SKM-1 treated with dmso at 0.1 percent for 144 hours (cell line): ENCODE data around the gene CCDC57.
"Not testable (repeated sequence)": the region's sequence is repeated elsewhere in the genome, so short reads cannot be mapped to it uniquely, and the experiment has no call there.

ENCODE experiments used
- DNase-seq: peaks from one replicate; lab custom pipeline; 2025; ENCODE audit not compliant: unreplicated experiment; lab: John Stamatoyannopoulos, UW

The CCDC57 gene

DNA sequence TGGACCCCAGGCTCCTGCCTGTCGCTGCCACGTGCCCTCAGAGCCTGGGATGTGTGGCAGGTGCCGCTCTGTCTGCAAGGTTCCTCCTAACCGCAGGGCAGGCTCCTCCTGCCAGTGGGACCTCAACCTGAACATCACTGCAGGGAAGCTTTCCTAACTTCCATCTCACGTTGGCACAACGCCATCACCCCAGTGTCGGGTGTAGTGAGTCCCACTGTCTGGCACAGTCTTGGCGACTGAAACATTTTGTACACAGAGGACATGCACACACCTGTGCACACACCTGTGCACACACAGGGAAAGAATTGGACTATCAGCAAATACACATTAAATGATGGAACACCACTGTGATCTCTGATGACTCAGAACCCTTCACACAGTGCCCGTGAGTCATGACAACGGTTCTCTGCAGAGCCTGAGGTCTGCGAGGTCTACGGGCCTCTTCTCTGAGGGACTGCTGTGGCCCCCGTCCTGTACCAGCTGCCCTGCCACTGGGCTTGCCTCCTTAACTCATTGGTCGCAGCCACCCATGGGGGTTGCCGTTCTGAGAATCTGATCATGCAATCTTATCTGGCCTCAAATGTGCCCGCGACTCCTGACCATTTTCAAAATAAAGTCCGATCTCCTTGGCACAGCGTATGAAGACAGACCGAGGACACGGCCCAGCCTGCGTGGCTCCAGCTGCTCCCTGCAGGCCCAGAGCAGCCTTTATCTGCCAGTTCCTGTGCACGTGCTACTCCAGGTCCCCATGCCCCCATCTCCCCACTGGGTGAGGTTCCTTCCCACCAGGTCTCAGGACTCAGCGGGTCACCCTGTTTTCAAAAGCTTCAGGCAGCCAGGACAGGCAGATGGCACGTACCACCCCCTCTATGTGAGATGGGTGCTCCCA lies 7.6 kb downstream of the CCDC57 start:
- DNase-seq, result no peak

DNA sequence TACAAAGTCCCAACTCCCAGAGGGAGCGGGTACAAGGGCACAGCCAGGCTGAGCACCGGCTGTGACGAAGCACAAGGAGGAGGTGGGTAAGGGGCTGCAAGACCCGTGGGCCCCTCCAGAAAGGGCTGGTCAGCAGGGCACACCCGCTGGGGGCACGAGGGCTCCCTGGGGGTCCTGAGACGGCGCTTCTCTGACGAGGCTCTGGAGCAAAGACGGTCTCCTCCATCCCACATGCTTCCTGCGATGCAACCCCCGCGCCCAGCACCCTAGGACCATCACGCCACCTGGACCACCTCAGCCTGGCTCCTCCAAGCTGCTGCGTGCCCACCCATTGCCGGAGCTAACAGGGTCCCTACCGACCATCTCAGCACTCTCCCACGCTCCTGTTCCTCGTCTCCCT lies 8.7 kb downstream of the CCDC57 start:
- DNase-seq, result no peak

DNA sequence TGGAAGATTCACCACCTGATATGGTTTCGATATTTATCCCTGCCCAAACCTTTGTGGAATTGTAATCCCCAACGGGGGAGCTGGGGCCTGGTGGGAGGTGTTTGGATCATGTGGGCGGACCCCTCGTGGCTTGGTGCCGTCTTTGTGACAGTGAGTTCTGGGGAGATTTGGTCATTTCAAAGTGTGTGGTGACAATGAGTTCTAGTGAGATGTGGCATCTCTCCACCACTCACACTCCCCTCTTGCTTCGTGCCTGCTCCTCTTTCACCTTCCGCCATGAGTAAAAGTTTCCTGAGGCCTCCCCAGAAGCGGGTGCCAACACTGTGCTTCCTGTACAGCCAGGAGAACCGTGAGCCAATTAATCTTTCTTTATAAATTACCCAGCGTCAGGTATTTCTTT lies 9.7 kb downstream of the CCDC57 start:
- no peak for DNase-seq

DNA sequence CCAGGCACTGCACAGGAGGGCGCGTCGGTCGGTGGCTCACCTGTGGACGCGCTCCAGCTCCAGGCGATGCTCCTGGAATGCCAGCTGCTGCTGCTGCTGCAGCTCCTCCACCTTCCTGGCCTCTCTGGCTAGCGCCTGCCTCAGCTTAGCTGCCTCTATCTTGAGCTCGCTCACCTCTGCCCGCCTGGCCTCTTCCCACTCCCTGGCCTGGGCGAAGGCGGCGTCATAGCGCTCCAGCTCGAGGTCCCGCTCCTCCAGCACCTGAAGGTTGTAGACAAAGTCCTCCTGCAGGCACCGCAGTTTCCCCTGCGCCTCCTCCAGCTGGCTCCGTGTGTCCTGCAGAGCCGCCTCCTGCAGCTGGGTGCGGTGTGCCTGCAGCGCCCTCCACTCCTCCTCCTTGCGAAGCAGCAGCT lies 11.1 kb downstream of the CCDC57 start:
- no peak for DNase-seq

DNA sequence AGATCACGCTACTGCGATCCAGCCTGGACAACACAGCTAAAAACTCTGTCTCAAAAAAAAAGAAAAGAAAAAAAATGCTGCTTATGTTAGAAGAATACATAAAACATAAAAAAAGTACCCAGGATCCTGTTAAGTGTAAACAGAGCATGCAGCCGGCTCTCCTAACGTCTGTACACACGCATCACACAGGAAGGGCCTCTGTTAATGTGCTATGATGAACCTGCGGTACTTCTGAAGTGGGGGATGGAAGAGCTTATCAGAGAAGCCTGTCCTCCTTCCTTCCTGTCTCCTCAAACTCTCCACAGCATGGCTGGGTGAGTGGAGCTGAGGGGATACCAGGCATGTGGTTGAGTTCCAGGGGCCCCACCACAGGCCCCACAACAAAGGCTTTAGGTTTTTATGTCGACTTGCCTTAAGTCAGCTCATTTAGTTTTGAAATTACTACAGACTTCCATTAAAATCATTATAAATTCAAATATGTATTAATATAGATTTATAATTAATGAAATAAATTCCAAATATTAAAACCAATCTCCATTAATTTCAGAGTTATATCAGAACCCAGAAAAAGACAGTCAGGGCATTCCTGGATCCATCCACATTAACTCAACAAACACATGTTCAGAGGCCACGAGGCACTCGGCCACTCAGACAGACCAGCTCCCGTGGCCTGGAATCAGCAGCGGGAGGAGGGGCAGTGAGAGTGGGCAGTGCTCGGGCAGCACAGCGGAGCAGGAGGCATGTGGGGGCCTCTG lies 11.7 kb downstream of the CCDC57 start:
- no peak for DNase-seq

DNA sequence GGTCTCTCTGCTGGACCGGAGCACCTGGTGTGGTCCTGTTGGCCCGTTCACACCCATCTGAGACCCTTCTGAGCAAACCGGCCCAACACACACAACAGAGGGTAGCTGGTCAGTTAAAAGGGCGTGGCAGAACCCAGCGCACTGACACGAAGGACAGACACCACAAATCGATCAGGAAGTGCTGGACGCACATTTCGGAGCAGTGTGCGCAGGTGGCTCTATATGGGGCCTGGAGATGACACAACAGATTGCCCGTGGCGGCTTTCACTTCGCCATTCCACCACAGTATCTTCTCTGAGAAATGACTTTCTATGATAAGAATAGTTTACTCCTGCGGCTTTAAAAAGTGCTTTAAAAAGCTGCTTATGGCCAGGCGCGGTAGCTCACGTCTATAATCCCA lies 12.5 kb downstream of the CCDC57 start:
- DNase-seq, result no peak

DNA sequence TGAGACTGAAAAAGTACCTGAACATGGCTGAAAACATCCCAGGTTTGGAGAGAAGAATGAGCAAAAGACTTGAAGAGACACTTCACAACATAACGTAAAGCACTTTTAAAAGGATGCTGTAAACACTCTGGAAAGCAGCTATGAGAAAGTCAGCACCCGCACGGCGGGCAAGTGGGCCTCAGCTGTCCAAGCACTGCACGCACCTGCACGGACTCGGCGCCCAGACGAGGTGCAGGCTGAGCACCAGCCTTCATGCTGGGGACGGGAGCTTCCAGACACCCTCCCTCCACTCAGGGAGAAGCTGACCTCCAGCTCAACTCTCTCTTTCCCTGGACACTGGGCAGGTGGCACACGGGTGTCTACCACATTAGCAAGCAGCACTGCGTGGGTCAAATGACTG lies 13.1 kb downstream of the CCDC57 start:
- no peak for DNase-seq

DNA sequence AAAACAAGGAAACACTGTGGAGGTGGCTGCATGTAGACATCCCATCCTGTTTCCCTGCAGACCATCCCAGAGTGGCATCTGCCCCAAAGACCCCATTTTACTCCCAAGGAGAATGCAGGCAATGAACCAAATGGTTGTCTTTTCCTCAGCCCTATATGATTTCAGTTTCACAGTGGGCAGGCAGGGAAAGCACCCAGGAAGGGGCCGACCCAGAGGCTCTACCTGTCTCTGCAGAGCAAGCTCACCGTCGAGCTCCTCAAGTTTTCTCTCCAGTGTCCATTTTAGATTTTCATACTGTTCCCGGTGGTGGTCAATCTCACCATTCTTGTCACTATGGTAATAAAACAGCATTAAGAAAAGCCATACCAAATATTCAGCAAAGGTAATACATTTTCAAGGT lies 14.6 kb downstream of the CCDC57 start:
- no peak for DNase-seq

DNA sequence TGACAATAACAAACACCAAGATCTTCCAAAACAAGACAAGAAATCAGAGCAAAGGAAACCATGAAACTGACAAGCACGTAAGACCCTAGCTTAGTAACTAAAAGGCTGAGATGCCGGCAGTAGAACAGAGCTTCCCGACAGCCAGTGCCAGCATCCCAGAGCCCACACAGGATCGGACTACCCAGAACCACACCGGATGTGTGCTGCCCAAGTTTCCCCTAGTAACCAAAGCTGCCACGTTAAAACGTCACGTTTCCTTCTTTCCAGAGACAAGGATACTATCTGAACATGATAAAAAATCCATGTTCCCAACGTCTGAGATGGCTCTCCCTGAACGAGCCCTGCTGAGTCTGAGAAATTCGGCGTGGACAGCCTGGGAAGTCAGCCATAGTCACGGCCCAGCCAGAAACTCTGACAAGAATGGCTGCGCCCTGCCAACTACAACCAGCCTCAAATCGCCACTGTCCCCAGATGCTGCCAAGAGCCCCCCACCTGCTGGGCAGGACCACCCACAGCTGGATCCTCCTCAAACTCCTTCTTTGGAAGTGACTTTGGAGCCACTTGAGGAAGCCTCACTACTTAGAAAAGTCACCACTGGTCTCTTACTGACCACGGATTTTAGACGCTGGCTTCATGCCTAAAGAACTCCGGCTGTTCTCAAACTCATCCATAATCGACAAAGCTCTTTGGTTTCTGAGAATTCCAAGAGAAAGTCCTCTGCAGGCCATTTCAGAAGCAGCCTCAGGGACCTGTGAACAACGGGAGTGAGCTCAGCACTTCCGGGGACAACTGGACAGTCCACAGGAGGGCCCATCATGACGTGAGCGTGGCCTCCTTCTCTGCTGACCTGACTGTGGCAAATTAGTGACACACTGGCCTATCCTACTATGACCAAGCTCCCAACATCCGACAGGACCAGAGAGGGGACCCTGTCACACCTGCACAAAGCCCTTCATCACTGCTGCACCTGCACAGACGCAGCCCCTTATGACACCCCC lies 16.7 kb downstream of the CCDC57 start:
- DNase-seq, result no peak

DNA sequence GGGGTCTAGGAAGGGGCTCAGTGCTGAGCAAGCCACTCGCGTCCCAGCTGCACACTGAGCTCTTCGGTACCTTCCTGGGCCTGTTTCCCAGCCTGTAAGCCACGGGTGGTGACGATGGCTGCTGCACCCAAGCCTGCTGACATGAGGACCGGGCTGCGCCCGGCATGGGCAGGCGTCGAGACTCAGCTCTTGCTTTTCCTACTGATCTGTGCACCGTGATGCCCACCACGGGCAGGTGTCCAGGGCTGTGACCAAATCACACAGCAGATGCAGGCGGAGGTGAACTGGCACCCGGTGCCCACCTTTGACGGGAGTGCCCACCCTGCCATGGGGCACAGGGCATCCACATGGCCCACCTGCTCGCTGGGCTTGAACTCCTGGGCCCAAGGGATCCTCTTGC lies 17.9 kb downstream of the CCDC57 start:
- no peak for DNase-seq

DNA sequence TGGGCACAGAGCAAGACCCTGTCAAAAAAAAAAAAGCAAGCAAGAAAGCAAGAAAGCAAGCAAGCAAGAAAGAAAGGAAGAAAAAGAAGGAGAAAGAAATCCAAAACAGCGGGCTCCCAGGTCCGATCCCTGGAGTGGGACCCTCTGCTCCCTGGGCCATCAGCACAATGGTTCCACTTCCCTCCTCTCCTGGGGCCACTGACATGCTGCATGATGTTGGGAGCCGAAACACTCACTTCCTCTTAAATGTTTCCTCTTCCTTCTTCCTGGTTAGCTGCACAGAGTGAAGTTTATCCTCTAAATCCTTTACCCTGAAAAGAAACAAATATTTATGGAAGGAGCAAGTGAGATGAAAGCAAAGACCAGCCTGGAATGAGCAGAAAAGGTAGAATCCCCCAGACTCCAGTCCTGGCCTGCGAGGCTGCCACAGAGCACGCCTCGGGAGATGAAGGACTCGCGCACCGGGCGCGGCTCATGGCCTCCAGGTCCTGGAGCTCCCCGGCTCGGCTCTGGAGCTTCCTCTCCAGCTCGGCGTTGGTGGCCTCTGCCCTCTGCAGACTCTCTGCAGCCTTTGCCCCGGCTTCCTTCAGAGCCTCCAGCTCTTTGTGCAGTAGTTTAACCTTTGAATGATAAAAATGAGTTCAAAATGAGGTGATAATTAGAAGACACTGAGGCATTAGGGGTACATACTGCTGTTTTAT lies 19.0 kb downstream of the CCDC57 start:
- peak; percentile 70 for DNase-seq

DNA sequence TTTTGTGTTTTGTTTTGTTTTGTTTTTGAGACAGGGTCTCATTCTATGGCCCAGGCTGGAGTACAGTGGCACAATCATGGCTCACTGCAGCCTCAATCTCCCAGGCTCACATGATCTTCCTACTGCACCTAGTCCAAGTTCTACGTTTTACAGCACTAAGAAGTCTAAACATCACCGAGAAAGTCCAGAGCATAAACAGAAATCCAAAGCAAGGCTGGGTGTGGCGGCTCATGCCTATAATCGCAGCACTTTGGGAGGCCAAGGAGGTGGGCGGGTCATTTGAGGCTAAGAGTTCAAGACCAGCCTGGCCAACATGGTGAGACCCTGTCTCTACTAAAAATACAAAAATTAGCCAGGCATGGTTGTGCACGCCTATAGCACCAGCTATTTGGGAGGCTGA lies 19.6 kb downstream of the CCDC57 start:
- DNase-seq, result not testable (repeated sequence)

DNA sequence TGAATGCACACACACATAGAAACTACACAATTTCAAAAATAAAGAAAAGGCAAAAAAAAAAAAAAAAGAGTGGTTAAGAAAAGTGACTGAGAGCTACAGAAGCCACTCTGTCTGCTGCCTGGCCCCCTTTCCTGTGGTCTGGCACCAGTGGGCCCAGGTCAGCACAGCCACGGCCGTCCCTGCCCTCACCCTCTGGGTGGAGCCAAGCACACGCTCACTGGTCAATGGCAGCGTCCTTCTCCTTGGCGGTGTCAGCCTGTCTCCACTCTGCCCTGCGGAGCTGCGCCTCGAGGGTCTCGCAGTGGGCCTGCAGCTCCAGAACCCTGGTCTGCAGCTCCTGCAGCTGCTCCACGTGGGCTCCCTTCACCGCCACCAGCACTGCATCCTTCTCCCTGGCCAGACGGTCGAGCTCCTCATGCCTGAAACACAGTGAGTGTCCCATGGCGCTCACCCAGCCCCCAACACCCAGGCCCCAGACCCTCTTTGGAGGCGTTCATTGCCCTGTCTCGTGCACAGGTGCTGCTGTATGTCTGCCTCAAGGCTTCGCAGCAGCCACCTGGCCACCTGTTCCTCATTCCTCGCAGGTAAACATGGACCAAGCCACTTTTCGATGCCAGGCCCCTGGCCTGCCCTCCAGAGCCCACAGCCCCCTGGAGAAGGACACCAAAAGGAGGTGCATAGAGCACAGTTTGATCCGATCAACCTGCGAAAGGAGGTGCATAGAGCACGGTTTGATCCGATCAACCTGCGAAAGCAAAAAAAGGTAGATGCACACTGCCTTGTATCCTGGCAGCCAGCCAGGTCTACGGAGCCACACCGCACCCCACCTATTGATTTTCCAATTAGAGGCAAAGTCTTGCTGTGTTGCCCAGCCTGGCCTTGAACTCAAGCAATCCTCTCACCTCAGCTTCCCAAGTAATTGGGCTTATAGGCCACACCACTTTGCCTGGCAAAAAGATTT lies 24.4 kb downstream of the CCDC57 start:
- DNase-seq, result no peak

DNA sequence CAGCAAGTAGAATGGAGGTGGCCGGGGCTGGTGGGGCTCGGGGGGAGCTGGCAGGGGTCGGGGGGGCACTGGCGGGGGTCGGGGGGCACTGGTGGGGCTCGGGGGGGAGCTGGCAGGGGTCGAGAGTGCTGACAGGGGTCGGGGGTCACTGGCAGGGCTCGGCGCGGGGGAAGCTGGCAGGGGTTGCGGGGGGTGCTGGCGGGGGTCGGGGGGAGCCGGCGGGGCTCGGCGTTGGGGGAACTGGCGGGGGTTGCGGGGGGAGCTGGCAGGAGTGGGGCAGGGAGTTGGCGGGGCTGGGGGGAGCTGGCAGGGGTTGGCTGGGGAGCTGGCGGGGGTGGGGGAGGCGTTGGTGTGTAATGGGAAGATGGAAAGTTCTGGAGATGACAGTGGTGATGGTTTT lies 25.1 kb downstream of the CCDC57 start:
- no peak for DNase-seq

DNA sequence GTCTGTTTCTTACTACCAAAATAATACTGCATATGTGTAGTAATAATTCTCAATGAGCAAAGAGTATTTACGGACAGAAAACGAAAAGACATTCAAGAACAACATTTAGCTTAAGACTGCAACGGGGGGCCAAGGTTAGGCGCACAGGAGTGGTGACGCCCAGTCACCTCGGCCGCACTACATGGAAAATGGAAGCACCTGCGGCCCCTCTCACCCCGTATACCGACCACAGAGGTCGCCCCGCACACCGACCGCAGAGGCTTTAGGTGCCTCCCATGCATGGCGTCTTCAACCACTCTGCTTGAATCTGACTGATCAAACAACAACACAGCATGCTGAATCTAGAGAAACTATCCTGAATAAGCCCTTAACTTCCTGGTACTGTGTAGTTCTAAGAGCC lies 26.4 kb downstream of the CCDC57 start:
- no peak for DNase-seq

DNA sequence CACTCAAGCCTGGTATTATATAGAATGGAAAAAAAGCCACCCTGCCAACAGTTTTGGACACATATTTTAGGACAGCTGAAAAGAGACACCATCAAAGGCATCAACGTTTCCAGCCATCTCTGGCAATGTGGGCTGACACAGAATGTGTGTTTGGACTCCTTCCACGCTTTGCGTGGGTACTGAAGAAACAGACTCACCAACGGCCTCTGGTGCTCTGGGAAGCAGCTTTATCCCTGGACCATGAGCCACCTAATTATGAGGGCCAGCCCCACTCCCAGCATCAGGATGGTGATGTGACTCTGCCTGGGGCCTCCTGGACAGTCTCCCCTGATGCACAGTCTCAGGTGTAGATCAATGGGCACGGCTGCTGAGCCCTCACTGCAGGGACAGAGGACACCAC lies 27.9 kb downstream of the CCDC57 start:
- DNase-seq, result no peak

DNA sequence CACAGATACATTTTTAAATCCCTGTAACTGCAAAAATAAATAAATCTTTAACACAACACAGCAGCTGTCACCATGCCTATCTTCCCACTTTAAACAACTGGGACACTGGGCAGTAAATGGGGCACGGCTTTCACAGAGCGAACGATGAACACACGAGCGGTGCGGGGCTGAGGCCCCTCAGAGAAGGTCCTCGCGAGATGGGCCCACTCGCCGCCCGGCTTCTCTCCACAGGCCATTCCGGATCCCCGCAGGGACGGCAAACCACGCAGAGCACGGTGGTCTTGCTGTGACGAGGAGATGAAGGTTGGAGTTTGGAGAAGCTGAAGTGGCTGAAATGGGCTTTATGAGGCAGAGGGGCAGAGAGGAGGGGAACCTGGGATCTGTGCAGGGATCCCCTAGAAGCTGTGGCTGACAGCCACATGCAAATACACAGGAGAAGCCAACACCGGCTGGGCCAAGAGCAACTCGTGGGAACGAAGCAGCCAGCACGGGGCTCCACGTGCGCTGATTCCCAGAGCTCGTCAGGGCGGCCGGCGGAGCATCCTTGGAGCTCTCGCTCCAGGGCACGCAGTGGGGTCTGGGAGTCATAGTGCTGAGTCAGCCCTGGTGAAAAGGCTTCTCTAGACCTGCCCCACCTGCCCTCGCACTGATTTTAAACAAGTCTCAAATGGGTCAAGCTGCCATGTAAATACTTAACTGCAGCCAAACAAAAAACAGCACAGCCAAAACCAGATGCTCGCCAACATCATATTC lies 31.7 kb downstream of the CCDC57 start:
- no peak for DNase-seq

DNA sequence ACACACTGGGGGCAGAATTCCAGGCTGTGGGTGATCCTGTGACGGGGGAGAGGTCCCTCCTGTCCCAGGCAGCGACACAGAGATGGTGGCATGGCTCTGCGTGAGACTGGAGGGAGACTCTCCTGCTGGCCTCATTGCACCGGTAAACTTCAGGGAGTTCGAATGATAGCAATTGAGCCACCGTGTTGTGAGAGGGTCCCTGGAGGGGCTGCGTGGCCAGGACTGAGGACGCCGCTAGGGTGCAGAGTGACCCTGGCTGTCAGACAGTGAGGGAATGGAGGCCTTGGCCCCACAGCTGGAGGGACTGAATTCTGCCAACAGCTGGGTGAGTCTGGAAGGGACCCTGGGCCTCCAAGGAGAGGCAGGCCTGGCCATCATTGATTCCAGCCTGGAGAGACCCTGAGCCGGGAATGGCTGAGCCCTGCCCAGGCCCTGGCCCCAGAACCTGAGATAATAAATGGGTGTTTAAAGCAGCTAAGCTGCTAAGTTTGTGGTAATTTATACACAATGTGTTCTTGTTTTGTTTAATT lies 32.6 kb downstream of the CCDC57 start:
- no peak for DNase-seq
